NOMO-1 treated with DMSO at 0.1 percent for 48 hours (cell line): ENCODE data around the gene STC2.
"Not testable (repeated sequence)": the region's sequence is repeated elsewhere in the genome, so short reads cannot be mapped to it uniquely, and the experiment has no call there.

Source experiments
- DNase-seq: peaks from one replicate; lab custom pipeline; 2025; ENCODE audit not compliant: unreplicated experiment; lab: John Stamatoyannopoulos, UW

The STC2 gene

GRCh38 chr5:173296737-173297676 is 31.2 kb downstream of the STC2 start:
- DNase-seq: no peak

DNA sequence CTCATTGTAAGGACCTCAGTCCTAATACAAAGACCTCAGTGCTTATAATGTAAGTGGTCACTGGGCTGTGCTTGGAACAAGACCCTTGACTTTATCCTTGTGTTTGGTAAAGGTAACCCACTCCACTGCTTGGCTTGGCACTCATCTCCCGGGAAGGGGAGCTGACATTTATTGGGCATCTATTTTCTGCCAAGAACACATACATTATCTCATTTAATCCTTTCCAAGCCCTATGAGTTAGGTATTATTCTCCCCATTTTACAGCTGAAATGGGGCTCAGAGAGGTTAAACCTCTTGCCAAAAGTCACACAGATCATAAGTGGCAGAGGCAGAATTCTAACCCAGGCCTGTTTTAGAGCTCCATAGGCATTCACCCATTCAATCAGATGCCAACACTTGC is 32.4 kb downstream of the STC2 start:
- DNase-seq: no peak

DNA sequence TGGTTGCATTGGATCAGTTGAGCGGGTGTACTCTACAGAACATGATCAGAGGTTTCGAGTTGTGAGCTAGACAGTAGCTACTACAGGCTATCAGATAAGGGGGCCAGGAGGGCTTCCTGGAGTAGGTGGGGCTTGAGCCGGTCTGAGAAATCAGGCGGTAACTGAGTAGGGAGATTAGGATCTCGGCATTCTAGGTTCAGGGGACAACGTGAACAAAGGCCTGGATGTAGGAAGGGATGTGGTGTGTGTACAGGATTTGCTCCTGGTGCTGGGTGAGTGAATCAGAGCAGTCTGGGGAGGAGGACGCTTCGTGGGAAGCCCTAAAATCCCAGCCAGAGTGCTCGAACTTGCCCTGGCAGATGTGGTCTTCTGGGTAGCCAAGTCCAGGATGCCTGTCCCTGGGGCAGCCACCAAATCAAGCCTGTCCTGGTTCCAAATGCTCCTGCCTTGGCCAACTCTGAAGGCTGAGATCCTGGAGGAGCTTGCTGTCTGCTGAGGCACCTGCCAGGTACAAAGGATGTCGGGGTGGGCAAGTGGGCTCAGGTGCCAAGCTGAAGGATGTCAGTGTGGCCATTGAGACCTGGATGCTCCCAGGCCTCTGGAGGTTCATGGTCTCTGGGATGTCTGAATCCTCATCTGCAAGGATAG is 33.4 kb downstream of the STC2 start:
- DNase-seq: no peak

GRCh38 chr5:173293817-173294672 is 34.2 kb downstream of the STC2 start:
- peak; percentile 79 for DNase-seq

DNA sequence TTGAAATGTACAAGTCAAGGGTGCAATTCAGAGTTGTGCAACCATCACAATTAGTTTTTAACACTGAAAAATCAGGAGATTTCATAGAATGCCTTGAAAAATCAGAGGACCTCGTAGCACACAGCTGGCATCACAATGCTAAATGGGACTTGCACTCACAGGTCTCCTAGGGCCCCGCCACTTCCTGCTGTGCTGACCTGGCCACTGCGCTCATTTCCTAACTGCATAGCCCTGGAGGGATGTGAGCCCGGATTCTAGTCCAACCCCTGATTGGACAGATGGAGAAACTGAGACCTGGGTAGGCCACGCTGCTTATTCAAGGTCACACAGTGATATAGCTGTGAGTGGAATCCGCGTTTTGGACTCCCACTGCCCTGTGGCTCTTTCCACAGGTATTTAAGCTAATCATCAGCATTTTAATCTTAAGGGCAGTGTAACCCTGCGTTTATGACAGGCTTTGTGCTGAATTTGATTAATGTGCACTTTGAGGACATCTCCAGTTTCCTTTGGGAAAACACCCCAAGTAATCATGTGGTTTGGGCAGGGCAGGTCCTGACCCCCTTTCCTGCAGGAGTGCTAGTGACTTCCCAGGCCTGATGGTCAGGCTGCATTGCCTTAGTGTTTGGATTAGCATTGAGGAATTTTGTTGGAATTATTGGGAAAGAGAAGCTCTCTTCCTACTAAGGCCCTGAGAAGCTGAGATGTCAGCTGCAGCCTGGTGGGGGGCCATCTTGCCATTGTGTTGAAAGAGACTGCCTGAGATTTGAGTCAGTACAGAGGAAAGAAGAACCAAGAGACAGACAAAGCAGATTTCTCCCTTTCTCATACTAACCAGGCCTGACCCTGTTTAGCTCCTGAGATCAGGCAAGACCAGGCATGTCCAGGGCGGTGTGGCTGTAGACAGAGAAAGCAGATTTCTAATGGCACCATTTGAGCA is 36.2 kb downstream of the STC2 start:
- peak; percentile 6 for DNase-seq

- DNase-seq: no peak
These were observed 37.6 kb downstream of the STC2 start for GRCh38 chr5:173290477-173291131.

GRCh38 chr5:173289372-173289771 is 38.8 kb downstream of the STC2 start:
- DNase-seq: no peak

DNA sequence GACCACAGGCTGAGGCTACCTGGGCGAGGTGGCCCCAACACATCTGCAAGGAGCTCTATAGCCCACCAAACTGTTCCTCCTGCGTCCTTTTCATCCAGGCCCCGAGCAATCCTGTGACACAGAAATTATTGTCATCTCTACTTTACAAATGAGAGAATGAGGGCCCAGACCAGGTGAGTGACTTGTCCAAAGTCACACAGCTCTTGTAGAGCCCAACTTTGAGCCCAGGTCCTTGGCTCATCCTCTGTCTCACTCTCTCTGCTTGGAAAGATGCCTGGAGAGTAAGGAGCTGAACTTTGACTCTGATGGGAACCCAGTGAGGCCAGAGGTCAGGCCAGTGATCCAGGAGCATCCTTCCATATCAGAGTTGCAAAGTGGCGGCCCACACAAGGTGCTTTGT is 39.6 kb downstream of the STC2 start:
- no peak for DNase-seq

DNA sequence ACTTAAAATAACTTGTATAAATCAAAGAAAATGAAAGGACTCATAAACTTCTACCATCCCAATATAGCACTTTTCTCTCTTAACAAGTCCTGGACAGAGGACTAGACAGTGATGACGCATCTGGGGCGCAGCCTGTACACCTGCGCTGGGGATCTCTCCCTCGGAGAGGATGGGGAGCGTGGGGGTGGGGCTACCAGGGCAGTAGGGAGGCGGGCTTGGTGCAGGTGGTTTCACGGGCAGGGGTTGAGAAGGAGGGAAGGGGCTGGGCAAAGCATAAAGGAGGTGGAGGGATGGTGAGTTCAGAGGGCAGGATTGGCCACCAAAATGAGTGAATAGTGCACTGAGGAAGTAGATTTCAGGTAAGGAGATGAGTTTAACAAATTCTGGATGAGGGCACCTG is 41.1 kb downstream of the STC2 start:
- DNase-seq: no peak

- not testable (repeated sequence) for DNase-seq
These were observed 43.8 kb downstream of the STC2 start for GRCh38 chr5:173284343-173284958.

GRCh38 chr5:173283318-173284288 is 44.6 kb downstream of the STC2 start:
- DNase-seq: peak; percentile 74

DNA sequence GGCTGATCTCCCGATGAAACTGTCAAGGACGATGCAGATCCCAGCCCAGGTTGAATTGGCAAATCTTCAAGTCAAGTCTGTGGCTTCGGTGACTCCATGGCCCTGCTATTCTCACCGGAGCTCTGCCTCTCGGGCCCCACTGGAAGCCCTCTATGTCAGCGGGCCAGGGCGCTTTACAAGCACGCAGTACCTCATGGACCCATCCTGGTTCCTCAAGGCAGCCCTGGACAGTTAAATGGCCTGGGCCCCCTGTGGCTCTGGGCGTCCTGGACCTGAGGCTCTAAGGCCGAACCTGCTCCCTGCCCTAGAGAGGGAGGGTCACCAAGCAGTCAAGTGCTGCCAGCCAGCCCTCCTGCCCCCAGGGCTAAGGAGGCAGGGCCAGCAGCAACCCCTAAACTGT is 45.3 kb downstream of the STC2 start:
- no peak for DNase-seq

DNA sequence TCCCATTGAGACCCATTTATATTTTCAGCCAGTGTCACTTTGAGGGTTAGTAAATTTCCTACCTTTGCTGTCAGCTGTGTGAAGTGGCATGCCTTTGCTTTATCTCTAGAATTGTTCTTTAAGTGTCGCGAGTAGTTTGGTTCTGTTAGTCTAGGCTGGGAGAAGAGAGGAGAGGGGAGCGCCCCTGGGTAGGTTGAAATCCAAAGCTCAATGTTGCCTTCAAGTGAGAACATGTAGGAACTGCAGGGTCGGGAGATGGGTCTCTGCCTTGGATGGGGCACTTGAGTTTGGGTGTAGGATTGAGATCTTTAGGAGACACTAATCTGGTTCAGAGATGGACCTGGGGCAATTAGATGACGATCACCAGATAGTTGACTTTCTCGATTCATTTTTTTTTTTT is 46.3 kb downstream of the STC2 start:
- DNase-seq: no peak

- no peak for DNase-seq
These were observed 49.0 kb downstream of the STC2 start for GRCh38 chr5:173279166-173279565.

DNA sequence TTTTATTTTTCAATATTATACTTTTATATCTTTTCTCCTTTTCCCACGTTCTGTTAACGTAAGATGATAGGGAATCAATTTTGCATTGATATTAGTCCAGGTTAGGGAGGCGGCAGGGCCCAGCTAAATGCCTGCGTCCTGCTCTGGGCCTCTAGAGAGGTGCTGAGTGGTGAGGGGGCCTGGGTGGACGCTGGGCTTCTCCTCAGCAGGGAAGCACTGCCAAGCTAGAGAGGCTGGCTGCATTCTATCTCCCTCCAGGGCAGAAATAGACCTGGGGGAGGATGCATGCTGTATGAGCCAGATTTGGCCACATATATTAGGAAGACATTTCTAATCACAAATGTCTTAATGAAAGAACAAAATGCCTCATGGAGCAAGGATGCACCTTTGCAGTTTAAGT is 49.6 kb downstream of the STC2 start:
- no peak for DNase-seq

DNA sequence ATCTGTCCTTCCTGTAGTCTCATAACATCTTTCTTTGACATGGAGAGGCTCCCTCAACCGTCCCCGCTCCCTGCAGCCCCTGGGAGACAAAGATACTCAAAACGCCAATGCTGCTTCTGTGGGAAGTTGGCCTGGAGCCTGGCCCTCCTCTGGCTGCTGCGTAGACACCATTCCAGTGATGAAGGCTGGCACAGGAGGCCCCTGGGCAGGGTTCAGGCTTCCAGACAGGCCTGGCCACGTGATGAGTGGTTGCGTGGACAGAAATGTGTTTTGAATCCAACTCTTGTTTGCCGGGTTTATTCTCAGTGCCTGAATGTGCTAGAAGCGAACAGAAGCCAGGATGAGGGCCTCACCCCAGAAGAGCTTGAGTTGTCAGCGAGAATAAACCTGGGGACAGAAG is 50.0 kb downstream of the STC2 start:
- no peak for DNase-seq

DNA sequence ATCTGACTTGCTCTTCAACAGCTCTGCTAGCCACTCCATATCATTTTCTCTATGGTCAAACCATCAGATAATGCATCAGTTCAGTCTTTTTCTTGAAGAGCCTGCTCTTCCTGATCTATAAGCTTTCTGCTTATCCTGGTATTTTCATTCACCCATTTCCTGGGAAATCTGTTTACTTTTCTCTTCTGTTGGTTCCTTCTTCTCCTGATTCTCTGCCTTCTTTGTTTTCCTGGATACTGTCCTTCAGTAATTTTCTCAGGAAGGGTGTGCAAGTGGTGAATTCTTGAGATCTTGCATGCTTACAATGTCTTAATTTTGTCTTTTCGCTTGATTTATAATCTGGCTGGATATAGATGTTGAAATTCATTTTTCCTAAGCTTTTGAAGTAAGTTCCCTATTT is 53.4 kb downstream of the STC2 start:
- no peak for DNase-seq

DNA sequence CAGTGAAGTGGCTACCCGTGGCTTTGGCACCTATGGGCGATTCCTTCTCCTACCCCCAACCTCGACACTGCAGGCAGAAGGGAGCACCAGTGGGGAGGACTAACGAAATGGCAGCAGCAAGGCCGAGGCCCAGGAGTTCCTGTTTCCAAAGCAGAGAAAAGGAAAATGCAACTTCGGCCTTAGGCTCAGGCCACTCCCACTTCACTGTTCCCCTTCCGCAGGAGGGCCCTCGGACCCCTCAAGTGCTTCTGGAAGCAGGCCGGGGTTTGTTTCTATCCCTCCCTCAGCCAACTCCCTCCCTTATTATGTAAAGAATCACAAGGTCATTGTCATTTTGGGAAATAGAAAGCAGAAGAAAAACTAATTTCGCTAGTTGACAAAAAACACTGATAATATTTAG is 56.8 kb downstream of the STC2 start:
- DNase-seq: peak; percentile 48
